Mesenteric fat pad (tissue), 1 donor: ENCODE results near the gene HMGN4. TPM values are rescaled to one million over a fixed set of nuclear protein-coding genes. Genes with fewer than 3 reads are reported as not detected.
A peak's percentile ranks its signal among the peaks of the same experiment; 100 is the strongest.

Experiments
- DNase-seq: peaks from one replicate; pipeline ENCODE4 v3.0.0-alpha.2; 2020; ENCODE audit warnings: low spot score
- total RNA-seq: library from RNA; stranded (reverse); fragmentation: NEBNext Ultra II Directional; extraction: Animal tissue kit (Norgen Biotek cat#: 25700); gene quantifications from one replicate; pipeline ENCODE4 v1.2.1, GENCODE V29; 2021
- donor health status: DM: yes; HTN: yes; CAD: no.

HMGN4 gene
- total RNA-seq, 1 donor from 2014 or later: 52.6 TPM

DNA sequence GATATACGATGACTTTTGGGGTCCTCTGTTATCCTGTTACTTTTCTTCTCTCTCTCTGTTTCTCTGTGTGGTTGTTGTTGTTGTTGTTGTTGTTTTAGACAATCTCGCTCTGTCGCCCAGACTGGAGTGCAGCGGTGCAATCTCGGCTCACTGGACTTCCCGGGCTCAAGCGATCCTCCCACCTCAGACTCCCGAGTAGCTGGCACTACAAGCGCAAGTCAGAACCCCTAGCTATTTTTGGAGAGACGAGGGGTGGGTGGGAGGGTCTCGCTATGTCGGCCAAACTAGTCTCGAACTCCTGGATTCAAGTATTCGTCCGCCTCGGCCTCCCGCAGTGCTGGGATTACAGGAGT is 39.5 kb downstream of the HMGN4 start:
- DNase-seq: no peak

DNA sequence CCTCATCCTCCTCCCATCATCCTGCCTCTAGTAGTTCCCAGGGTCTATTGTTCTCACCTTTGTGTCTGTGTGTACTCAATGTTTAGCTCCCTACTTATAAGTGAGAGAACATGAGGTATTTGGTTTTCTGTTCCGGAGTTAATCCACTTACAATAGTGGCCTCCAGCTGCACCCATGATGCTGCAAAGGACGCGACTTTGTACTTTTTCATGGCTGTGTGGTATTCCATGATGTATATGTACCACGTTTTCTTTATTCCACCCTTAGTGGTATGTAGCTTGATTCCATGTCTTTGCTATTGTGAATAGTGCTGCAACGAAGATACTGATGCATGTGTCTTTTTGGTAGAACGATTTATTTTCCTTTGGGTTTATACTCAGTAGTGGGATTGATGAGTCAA is 40.1 kb downstream of the HMGN4 start:
- DNase-seq: no peak

DNA sequence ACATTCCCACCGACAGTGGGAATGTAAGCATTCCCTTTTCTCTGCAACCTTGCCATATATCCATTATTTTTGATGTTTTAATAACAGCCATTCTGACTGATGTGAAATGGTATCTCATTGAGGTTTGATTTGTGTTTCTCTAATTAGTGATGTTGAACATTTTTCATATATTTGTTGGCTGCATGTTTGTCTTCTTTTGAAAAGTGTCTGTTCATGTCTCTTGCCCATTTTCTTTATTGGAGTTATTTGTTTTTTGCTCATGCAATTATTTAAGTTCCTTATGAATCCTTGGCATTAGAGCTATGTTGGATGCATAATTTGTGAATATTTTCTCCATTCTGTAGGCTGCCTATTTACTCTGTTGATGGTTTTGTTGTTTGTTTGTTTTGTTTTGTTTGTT is 40.6 kb downstream of the HMGN4 start:
- DNase-seq: no peak

DNA sequence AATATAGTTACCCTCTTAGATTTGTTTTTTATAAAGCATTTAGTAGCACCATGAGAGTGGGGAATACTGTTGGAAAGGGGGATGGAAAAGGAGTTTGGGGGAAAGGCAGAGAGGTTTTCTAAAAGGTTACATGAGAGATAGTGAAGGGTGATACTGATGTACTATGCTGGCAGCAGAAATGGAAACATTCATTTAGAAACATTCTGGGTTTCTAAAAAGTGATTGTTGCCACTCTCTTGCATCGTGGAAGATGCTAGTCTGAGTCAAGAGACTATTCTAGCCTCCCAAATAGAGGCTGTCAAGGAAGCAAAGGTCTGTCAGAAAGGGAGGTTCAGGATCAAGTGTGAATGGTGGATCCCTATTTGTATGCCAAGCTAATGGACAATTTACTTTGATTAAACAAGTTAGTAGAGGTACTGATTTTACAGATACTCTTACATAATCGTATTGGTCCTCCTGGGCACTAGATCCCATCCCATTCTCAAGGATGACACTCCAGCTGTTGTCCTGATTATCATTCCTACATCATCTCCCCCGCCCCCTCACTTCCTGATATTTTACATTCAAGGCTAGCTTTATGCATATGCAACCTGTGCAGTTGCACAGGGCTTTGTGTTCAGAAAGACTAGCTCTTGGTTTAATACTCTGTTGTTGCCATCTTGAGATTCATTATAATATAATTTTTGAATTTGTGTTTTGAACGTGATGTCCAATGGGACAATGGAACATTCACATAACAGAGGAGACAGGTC is 43.2 kb downstream of the HMGN4 start:
- no peak for DNase-seq

DNA sequence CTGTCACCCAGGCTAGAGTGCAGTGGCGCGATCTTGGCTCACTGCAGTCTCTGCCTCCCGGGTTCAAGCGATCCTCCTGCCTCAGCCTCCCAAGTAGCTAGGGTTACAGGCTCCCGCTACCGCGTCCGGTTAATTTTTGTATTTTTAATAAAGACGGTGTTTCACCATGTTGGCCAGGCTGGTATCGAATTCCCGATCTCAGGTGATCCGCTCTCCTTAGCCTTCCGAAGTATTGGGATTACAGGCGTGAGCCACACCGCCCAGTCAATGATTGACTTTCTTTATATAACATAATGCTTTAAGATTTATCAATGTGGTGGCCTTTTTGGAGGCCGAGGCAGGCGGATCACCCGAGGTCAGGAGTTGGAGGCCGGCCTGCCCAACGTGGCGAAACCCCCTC is 50.8 kb downstream of the HMGN4 start:
- DNase-seq: no peak

DNA sequence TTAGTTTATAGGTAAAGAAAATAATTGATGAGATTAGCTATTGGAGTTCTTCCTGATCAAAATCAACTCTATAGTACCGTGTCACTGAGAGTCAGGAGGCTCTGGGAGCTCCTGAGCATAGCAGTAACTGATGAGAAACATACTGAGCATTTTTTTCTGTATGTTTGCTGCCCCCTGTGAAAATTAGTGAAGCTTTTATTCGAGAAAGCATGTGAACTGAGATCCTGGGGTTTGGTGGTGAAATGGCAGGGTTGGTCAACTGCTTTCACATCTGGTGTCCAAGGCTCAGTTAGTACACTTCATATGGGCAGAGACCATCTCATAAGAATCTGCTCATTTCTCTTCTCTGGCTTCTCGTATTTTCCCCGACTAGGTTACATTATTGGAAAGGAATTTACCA is 54.5 kb downstream of the HMGN4 start:
- DNase-seq: no peak

DNA sequence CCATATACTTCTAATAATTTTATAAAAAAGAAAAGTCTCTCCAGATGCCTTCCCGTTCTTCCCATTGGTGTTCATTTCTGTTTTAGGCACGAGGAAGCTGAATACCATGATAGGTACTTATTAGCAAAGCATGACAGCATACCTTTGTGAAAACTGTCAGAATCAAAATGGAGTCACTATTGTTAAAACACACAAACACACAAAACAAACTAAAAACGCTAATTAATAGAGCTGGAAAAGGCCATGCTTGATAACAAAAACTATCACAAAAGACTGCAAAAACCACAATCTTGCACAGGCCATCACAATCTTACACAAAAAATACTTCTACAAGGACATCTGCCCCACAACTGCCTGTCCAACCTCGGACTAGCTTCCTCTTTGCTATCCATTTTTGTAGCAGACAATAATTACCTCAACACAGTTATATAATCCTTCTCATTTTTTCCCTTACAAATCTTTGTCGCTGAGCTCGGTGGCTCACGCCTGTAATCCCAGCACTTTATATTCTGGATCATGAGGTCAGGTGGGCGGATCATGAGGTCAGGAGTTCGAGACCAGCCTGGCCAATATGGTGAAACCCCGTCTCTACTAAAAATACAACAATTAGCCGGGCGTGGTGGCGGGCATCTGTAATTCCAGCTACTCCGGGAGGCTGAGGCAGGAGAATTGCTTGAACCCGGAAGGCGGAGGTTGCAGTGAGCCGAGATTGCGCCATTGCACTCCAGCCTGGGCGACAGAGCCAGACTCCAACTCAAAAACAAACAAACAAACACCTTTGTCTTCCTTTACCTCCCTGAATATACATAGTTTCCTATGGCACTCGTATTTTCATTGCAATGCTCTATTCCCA is 55.3 kb downstream of the HMGN4 start:
- DNase-seq: no peak

DNA sequence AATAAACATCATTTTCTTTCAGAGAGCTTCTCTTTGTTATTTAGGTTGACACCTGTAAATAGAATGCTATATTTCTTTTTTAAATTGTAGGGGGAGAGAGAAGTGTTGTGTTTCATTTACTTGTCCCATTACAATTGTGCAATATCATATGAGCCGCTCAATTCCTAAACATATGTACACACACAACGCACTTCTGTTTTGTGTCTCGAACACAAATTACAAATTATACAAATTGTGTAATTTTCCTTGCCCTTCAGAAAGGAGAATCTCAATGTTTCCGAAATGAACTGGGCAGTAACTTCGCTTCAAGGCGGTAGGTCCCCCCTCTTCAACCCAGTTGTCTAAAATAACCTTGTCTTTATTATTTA is 55.9 kb downstream of the HMGN4 start:
- DNase-seq: no peak

DNA sequence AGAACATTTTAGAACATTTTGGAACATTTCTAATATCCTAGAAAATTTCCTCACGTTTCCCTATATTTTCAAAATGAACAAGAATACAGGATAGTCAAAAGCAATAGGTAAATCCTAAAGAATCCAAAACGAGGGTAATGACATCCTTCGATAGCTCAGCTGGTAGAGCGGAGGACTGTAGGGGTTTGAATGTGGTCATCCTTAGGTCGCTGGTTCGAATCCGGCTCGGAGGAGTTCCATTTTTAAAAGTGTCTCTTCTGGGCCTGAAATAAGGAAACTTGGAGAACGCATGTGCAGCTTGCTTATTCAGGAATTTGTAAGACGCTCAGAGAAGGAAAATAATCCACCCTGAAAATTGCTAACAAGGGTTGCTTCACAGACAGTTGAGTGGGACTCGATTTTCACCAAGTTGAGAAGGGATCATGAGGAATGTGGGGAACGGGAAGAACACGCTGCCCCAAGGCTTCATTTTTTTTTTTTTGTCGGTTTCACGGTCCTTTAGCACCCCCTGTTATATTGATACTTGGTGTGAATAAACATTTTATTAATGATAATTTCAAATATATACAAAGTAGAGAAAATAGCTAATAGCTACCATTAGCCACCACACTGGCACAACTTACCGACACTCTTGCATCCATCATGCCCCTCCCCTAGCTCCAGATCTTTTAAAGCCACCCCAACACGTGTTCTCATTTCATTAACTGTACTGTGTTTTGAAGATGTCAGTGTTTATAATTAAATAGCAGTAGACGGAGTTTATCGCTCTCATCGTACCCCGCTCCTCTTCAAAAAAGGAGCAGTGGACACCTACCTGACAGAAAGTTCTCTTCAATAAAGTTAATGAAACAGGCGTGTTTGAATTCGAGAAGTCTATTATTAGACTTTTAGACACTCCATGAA is 56.8 kb downstream of the HMGN4 start:
- no peak for DNase-seq

DNA sequence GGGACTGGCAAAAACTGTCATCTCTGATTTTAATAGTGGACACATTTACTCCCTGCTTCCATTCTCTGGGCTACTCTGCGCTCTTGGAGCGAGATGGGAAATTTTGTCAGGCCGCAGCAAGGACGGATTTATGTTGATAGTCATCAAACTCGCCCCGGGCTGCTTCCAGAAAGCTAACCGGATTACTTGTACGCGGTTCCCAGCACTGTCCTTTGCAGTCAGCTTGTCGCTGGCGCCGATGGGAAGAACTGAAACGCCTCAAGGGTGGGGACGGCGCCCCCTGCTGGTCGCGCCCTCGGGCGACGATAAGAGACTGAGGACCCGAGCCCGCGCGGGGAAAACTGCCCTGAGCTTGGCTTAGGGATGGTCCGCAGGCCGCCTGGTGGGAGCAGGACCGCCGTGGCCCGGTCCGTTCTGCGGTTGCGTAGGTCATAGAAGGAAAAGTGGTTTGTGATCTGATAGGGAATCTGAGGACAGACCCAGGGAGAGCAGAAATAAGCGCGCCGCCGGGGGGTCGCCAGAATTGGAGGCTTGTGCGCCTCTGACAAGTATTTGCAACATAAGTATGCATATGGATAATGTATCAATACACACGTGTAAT is 57.6 kb downstream of the HMGN4 start:
- DNase-seq: peak; percentile 97

Other genes with a start within 250 kb of the HMGN4 start
- gene BTN3A2, start 173.2 kb upstream of the HMGN4 start, total RNA-seq: 9.1 TPM
- gene BTN2A2, start 155.3 kb upstream of the HMGN4 start, total RNA-seq: 5.6 TPM
- 15.4 TPM for gene BTN3A1, start 136.1 kb upstream of the HMGN4 start, total RNA-seq
- 13.0 TPM for gene BTN3A3, start 97.9 kb upstream of the HMGN4 start, total RNA-seq
- gene BTN2A1, start 80.4 kb upstream of the HMGN4 start, total RNA-seq: 19.9 TPM
- gene BTN1A1, start 38.1 kb upstream of the HMGN4 start, total RNA-seq: not detected
- 12.0 TPM for gene ABT1, start 58.6 kb downstream of the HMGN4 start, total RNA-seq
- 16.3 TPM for gene ZNF322, start 121.4 kb downstream of the HMGN4 start, total RNA-seq